WI38 (cell line): ENCODE measurements around the gene DDX11.
A peak's percentile ranks its signal among the peaks of the same experiment; 100 is the strongest.
"Not testable (repeated sequence)": the region's sequence is repeated elsewhere in the genome, so short reads cannot be mapped to it uniquely, and the experiment has no call there.

Experiments used
- H3K4me3 ChIP-seq: 2 replicates; pipeline ENCODE4 v1.5.1; 2011; ENCODE audit warnings: low read depth, mild to moderate bottlenecking, control low read depth, low read length
- TF ChIP-seq, protein P1 (sequence below): IDR thresholded peaks from 2 replicates; pipeline ENCODE4 v1.5.1; 2012; ENCODE audit warnings: low read depth, mild to moderate bottlenecking, control low read depth, low read length

DDX11 gene

DNA sequence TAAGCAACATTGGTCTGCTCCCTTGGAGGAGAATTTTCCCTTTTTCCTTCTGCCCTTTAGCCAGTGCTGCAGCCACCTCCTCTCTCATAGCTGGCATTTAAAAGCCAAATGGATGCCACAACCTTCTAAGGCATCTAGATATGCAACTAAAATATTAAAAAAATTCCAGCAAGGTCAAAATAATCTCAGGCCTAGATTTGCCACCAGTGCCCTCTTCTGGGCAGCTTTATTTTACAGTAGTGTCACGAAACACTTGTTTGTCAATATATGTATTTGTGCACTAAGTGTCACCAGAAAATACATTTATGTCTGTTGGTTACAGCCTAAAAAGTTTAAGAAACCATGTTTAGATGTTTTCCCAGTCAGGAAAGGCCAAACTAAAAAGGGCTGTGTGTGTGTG lies 19.7 kb upstream of the DDX11 start:
- TF ChIP-seq, protein P1, sequence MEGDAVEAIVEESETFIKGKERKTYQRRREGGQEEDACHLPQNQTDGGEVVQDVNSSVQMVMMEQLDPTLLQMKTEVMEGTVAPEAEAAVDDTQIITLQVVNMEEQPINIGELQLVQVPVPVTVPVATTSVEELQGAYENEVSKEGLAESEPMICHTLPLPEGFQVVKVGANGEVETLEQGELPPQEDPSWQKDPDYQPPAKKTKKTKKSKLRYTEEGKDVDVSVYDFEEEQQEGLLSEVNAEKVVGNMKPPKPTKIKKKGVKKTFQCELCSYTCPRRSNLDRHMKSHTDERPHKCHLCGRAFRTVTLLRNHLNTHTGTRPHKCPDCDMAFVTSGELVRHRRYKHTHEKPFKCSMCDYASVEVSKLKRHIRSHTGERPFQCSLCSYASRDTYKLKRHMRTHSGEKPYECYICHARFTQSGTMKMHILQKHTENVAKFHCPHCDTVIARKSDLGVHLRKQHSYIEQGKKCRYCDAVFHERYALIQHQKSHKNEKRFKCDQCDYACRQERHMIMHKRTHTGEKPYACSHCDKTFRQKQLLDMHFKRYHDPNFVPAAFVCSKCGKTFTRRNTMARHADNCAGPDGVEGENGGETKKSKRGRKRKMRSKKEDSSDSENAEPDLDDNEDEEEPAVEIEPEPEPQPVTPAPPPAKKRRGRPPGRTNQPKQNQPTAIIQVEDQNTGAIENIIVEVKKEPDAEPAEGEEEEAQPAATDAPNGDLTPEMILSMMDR: 0 out of 2 replicates have a peak, but pooled peaks have one; percentile 6
- H3K4me3 ChIP-seq: not testable (repeated sequence)

DNA sequence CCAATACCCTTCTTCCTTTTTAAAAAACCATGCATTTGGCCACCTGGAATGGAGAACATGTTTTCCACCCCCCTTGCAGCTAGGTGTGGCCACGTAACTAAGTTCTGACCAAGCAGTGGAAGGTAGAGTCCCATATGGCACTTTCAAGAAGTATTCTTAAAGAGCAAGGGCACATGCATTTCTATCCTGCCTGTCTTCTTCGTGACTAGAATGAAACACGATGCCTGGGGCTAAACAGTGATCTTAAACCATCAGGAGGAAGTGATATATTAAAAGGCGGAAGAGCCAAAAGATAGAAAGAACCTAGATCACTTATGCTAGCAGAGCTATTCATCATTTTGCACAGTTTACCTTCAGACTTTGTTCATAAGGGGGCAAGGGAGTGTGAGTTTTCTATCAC lies 16.0 kb upstream of the DDX11 start:
- H3K4me3 ChIP-seq: no peak overlapping the region
- TF ChIP-seq, protein P1: no peak

DNA sequence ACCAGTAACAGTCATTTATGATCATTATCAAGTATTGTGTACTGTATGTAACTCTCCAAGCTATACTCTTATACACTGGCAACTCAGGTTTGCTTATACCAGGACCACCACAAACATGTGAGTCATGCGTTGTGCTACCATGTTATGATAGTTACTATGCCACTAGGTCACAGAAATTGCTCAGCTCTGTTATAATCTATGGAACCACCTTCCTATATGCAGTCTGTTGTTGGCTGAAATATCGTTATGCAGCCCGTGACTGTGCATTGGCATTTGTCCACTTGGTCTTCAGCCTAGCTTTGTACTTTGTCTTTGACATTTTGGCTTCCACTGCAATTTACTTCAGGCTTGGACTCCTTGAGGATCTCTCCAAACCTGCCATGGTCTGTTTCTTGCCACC lies 7.5 kb upstream of the DDX11 start:
- not testable (repeated sequence) for H3K4me3 ChIP-seq

- not testable (repeated sequence) for H3K4me3 ChIP-seq
These were observed 6.0 kb upstream of the DDX11 start for GRCh38 chr12:31067656-31068055.

DNA sequence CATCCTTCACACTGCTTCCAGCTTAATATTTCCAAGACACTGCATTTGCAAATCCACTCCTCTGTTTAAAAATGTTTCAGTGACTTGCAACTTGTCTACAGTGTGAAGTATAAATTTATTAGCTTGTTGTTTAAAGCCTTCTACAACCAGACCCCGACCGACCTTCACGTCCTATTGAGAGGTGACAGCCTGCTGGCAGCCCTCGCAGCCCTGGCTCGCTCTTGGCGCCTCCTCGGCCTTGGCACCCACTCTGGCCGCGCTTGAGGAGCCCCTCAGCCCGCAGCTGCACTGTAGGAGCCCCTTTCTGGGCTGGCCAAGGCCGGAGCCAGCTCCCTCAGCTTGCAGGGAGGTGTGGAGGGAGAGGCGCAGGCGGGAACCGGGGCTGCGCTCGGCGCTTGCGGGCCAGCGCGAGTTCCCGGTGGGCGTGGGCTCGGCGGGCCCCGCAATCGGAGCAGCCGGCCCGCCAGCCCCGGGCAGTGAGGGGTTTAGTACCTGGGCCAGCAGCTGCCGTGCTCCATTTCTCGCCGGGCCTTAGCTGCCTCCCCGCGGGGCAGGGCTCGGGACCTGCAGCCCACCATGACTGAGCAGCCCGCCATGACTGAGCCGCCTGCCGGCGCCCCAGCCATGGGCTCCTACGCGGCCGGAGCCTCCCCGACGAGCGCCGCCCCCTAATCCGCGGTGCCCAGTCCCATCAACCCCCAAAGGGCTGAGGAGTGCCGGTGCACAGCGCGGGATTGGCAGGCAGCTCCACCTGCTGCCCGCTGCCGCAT lies 2.5 kb upstream of the DDX11 start:
- H3K4me3 ChIP-seq: not testable (repeated sequence)

DNA sequence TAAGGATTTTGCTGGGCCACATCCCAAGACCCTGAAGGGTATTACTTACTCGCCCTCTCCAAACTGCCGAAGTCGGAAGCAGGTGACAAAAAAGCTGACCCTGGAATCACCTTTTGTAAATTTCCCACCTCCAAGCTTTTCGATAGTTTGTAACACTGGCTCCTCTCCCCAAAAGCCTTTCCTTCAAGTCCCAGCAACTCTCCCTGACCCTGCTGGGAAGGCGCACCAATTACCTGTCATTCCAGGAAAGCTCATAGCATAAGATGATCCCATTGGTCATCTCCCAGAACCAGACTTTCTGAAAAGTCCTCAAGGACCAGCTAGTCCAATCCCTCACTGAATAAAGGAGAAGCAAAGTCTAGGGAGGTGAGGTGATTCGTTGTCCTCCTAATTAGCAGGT lies 698 bp upstream of the DDX11 start:
- peak overlapping the region; percentile 65 for H3K4me3 ChIP-seq

- H3K4me3 ChIP-seq: peak overlapping the region; percentile 65
These were observed 744 bp downstream of the DDX11 start for GRCh38 chr12:31074333-31074874.

DNA sequence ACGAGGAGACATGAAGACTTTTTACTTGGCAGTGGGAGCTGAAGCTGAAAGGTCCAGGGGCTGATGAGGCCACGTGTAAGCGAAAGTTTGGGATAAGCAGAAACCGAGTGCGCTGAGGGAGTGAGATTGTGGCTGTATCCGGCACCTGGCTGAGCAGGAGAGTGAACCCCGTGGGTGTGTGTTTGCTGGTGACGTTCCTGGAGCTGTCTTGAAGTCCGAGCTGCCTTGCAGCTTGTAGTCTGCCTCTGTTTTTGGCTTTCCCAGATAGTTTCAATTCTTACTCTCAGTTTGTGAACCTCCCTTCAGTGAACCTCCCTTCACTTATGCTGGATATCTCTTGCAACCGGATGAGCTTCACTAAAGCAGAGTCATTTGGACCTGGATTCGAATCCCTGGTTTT lies 2.5 kb downstream of the DDX11 start:
- not testable (repeated sequence) for H3K4me3 ChIP-seq

DNA sequence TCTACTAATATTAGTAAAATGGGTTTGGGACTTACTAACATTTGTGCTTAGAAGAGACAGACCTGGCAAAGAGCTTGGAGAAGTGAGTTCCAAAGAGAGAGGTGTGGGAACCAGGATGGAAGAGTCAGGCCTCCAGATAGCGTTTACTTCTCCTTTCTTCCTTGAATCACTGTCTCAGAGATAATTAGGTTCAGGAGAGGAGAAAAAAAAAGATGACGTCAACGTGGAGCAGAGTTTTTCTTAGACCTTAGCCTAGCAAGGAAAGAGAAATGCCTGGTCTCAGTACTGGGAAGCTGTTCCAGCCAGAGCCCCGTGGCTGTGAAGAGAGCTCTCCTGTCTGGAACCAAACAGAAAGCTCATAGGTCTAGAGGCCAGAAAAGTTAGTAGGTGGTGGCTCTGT lies 3.4 kb downstream of the DDX11 start:
- H3K4me3 ChIP-seq: not testable (repeated sequence)

GRCh38 chr12:31077998-31078397 lies 4.3 kb downstream of the DDX11 start:
- H3K4me3 ChIP-seq: not testable (repeated sequence)

DNA sequence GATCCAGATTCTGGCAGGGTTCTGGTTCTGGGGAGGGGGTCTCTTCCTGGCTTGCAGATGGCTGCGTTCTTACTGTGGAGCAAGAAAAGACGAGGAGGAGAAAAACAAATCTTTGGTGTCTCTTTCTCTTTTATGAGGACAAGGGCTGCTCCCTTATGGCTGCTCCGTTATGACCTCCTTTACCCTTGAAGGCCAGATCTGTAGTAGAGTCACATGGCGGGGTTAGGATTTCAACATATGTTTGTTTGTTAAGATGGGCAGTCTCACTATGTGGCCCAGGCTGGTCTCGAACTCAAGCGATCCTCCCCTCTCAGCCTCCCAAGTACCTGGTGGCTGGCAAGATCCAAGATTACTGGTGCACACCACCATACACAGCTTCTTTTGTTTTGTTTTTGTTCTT lies 5.8 kb downstream of the DDX11 start:
- H3K4me3 ChIP-seq: not testable (repeated sequence)

- H3K4me3 ChIP-seq: not testable (repeated sequence)
These were observed 6.6 kb downstream of the DDX11 start for GRCh38 chr12:31080221-31080620.

- not testable (repeated sequence) for H3K4me3 ChIP-seq
These were observed 7.6 kb downstream of the DDX11 start for GRCh38 chr12:31081274-31081673.

- not testable (repeated sequence) for H3K4me3 ChIP-seq
These were observed 10.6 kb downstream of the DDX11 start for GRCh38 chr12:31084241-31084640.

DNA sequence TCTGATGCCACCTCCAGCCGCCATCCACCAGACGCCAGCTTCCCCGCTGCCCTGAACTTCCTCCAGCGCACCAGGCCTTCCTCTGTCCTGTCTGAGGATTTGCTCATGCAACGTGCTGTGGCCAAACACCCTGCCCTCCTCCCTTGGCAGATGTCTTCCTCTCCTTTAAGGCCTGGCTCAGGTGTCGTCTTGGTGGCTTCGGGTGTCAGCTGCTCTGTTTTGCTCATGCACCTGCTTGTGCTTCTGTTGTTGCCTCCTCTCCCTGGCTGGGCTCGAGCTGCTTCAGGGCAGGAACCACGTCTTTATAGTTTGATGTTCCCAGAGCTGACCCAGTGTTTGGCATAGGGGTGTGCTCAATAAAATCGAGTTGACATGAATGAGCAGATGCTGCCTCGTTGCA lies 12.4 kb downstream of the DDX11 start:
- H3K4me3 ChIP-seq: not testable (repeated sequence)

DNA sequence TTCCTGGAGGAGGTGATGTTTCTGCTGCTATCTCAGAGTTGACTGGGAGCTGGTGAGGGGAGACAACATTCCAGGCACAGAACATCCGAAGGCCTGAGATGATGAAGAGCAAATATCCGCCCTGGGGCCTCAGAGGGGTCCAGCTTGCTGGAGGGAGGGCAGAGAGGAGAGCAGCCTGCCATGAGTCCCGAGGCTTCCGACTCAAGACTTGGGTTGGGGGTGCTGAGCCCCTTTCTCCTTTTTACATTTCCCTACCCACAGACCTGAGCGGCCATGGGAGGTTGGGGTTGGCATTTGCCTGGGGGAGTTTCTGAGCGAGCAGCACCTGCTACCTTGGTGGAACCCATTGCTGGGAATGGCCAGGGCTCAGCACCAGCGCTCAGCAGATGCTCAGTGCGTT lies 13.8 kb downstream of the DDX11 start:
- H3K4me3 ChIP-seq: not testable (repeated sequence)

- not testable (repeated sequence) for H3K4me3 ChIP-seq
These were observed 14.3 kb downstream of the DDX11 start for GRCh38 chr12:31087956-31088355.
